ENCODE results near the gene IL2RA.

DNA sequence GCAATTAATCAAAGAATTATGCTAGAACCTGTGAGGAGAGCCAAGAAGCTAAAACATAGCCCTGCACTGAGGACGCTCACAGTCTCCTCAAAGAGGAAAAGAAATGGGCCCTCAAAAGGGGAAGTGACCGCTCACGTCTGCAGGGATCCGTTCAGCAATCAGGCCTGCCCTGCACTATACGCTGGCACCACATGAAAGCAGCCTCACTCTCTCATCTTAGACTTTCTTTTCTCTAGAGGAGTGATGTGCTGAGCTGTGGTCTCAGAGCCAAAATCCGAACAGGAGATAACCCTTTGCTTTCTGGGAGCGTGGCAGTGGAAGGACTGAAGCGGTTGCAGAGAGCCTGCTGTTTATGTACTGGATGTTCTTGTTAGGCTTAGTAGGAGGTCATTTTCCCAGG lies 6.3 kb upstream of the IL2RA start:
- TF ChIP-seq CTCF (conservative IDR thresholded peaks at IDR 0.05; ENCODE audit: low read depth, low read length) = no peak
- TF ChIP-seq EZH2phosphoT487 (IDR thresholded peaks at IDR 0.05; ENCODE audit: borderline replicate concordance, low read length) = no peak

All from PC-3 (cell line).